PC-3 (cell line): ENCODE results near the gene INSL4.

Source experiments
- CTCF ChIP-seq: fragments of 300-600 bp; sonication (generic); conservative IDR thresholded peaks from 2 replicates; pipeline ENCODE4 v1.5.1; 2017; ENCODE audit warnings: antibody characterized with exemption, low read depth, mild to moderate bottlenecking, low read length
- EZH2 ChIP-seq: fragments of 300-600 bp; sonication (generic); IDR thresholded peaks from one replicate; pipeline ENCODE4 v1.6.1; 2017; ENCODE audit warnings: antibody characterized with exemption, mild to moderate bottlenecking, low read length; ENCODE audit not compliant: unreplicated experiment
- EZH2phosphoT487 ChIP-seq: fragments of 300-600 bp; sonication (generic); IDR thresholded peaks from 2 replicates; pipeline ENCODE4 v1.6.1; 2018; ENCODE audit warnings: mild to moderate bottlenecking, antibody characterized with exemption, low read length, borderline replicate concordance

DNA sequence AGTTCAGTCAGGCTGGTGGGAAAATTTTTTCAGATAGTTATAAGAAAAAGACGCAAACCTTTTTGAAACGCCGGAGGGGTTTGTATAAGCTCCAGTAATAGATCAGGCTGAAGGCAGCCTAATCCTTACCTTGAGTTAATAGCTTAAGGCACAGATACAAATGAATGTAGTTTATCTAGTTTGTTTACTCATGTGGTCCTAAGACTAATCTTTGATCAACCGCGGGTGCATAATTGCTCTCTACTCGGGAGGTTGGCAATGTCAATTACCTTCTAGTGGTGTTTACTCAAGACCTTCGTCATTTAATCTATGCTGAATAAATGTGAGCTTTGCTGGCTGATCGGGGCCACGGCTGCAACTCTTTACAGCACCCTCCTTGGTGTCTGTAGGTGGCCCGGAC is 665 bp upstream of the INSL4 start:
- TF ChIP-seq CTCF (no peak), EZH2 (no peak), EZH2phosphoT487 (no peak)
